Panc1 (cell line): Measurements from ENCODE around the gene EYS. TPM values are rescaled to one million over a fixed set of nuclear protein-coding genes. Genes with fewer than 3 reads are reported as not detected.

ENCODE experiments used
- ATAC-seq: fragments of 200-7000 bp; cut with Tn5 transposase; 2 replicates; pipeline ENCODE4 v1.9.1; 2020; ENCODE audit warnings: mild to moderate bottlenecking, moderate library complexity
- BruUV-seq: library from RNA; stranded (reverse); fragments of 400-500 nt; replicated peaks from 2 replicates; lab custom pipeline; 2021; lab: Mats Ljungman, UMichigan
- CTCF ChIA-PET: fragments of 300-600 bp; sonication (Branson Sonifier 250); formaldehyde crosslinking; loops from one replicate; lab custom pipeline; 2022; ENCODE audit warnings: antibody characterized with exemption; lab: Charles Lee
- POLR2A ChIA-PET: fragments of 300-600 bp; sonication (Branson Sonifier 250); formaldehyde crosslinking; loops from one replicate; lab custom pipeline; 2022; ENCODE audit warnings: antibody characterized with exemption; lab: Charles Lee
- DNase-seq: peaks from one replicate; pipeline ENCODE4 v3.0.0-alpha.2; 2010; ENCODE audit warnings: low read depth, low spot score
- H3K27ac ChIP-seq: 2 replicates; pipeline ENCODE4 v1.5.1; 2011; ENCODE audit warnings: mild to moderate bottlenecking, low read length, inconsistent platforms
- H3K27me3 ChIP-seq: fragments of 200-500 bp; sonication (Bioruptor generic); 2 replicates; pipeline ENCODE4 v1.6.0; 2014; ENCODE audit warnings: low read length, inconsistent platforms; ENCODE audit not compliant: control insufficient read depth, insufficient read depth
- H3K36me3 ChIP-seq: fragments of 200-500 bp; sonication (Bioruptor generic); 2 replicates; pipeline ENCODE4 v1.5.1; 2014; ENCODE audit warnings: inconsistent platforms, mild to moderate bottlenecking, low read length, moderate library complexity; ENCODE audit not compliant: control insufficient read depth, insufficient read depth
- H3K4me1 ChIP-seq: 2 replicates; pipeline ENCODE4 v1.5.1; 2011; ENCODE audit warnings: inconsistent platforms, mild to moderate bottlenecking, low read length, moderate library complexity; ENCODE audit not compliant: control insufficient read depth, insufficient read depth
- H3K4me3 ChIP-seq, 2 experiments: 2 replicates each; pipeline ENCODE4 v1.5.1; 2011 to 2012; ENCODE audit warnings: low read depth in 2 of 2, low read length in 2 of 2, mild to moderate bottlenecking in 2 of 2, inconsistent platforms in 1 of 2, moderate library complexity in 1 of 2
- H3K9me3 ChIP-seq: fragments of 200-500 bp; sonication (Bioruptor generic); 2 replicates; pipeline ENCODE4 v1.5.1; 2014; ENCODE audit warnings: low read depth, mild to moderate bottlenecking, inconsistent platforms, low read length, moderate library complexity; ENCODE audit not compliant: control insufficient read depth, insufficient read depth
- POLR2AphosphoS5 ChIP-seq: IDR thresholded peaks from 2 replicates; pipeline ENCODE4 v1.6.1; 2012; ENCODE audit warnings: mild to moderate bottlenecking, low read depth, low read length, moderate library complexity
- SIN3A ChIP-seq: IDR thresholded peaks from 2 replicates; pipeline ENCODE4 v1.6.1; 2012; ENCODE audit warnings: low read depth, mild to moderate bottlenecking, low read length, moderate library complexity, borderline replicate concordance; ENCODE audit not compliant: insufficient read depth
- TCF7L2 ChIP-seq: IDR thresholded peaks from 2 replicates; pipeline ENCODE4 v1.6.1; 2011; ENCODE audit warnings: mild to moderate bottlenecking, low read depth, low read length, inconsistent platforms
- in situ Hi-C: cut with HindIII; loops from 2 replicates; pipeline ENCODE4 v1.10.0; 2016; ENCODE audit warnings: low sequenced_read_pairs, low pct_unique_long_range_greater_than_20kb
- intact Hi-C: fragments of 100-400 bp; cut with micrococcal nuclease; formaldehyde crosslinking; loops from one replicate; pipeline ENCODE4 v1.10.0; 2022; ENCODE audit not compliant: unreplicated experiment
- total RNA-seq: library from RNA; stranded (reverse); gene quantifications from one replicate; pipeline ENCODE4 v1.2.1, GENCODE V29; 2021; ENCODE audit not compliant: unreplicated experiment
- TF ChIP-seq, protein P1 (sequence below): fragments of 450-650 bp; IDR thresholded peaks from 2 replicates; pipeline ENCODE4 v1.5.1; 2017; ENCODE audit warnings: mild to moderate bottlenecking
- TF ChIP-seq, protein P2 (sequence below), 2 experiments: IDR thresholded peaks; 2 replicates each; pipeline ENCODE4 v1.6.1; 2011 to 2012; ENCODE audit warnings: low read depth in 2 of 2, control low read depth in 1 of 2, low read length in 1 of 2, mild to moderate bottlenecking in 1 of 2, moderate library complexity in 1 of 2; ENCODE audit not compliant: insufficient read depth in 1 of 2

The EYS gene
- total RNA-seq, 1 experiment from 2014 or later: not detected

DNA sequence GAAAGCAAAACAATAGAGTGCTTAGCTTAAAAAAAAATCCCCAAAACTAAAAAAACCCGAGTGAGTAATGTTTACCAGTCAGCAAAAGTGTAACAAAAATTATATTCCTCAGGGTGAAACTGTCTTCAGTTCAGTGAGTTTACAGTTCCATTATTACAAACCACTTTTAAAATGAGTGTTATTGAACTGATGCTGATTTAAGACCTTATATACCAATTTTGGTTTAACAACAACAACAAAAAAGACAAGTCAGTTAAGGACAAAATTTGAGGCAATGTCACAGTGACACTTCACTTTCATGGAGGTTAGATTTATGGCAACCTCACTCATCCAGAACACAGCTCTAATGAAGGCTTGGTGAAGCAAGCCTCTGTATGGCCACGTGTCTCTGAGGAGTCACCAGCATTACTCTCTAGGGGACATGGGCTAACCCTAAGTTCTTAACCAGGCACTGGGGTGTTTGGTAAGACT is 1440.6 kb downstream of the EYS start:
- no peak for DNase-seq
- Histone ChIP-seq H3K4me3 (no peak overlapping the region), H3K36me3 (no peaks in the 10 kb centered on the region), H3K27ac (no peak overlapping the region), H3K9me3 (no peaks in the 10 kb centered on the region), H3K27me3 (no peaks in the 10 kb centered on the region), H3K4me1 (no peaks in the 10 kb centered on the region)
- no peak for ATAC-seq
- ChIA-PET CTCF (no interaction called here), POLR2A (no interaction called here)
- BruUV-seq: no TSS peak
- intact Hi-C loops (no loop called here), in situ Hi-C loops (no loop called here)
- TF ChIP-seq, protein P1, sequence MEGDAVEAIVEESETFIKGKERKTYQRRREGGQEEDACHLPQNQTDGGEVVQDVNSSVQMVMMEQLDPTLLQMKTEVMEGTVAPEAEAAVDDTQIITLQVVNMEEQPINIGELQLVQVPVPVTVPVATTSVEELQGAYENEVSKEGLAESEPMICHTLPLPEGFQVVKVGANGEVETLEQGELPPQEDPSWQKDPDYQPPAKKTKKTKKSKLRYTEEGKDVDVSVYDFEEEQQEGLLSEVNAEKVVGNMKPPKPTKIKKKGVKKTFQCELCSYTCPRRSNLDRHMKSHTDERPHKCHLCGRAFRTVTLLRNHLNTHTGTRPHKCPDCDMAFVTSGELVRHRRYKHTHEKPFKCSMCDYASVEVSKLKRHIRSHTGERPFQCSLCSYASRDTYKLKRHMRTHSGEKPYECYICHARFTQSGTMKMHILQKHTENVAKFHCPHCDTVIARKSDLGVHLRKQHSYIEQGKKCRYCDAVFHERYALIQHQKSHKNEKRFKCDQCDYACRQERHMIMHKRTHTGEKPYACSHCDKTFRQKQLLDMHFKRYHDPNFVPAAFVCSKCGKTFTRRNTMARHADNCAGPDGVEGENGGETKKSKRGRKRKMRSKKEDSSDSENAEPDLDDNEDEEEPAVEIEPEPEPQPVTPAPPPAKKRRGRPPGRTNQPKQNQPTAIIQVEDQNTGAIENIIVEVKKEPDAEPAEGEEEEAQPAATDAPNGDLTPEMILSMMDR: no peak
- no peak for TF ChIP-seq POLR2AphosphoS5
- TF ChIP-seq, protein P2, sequence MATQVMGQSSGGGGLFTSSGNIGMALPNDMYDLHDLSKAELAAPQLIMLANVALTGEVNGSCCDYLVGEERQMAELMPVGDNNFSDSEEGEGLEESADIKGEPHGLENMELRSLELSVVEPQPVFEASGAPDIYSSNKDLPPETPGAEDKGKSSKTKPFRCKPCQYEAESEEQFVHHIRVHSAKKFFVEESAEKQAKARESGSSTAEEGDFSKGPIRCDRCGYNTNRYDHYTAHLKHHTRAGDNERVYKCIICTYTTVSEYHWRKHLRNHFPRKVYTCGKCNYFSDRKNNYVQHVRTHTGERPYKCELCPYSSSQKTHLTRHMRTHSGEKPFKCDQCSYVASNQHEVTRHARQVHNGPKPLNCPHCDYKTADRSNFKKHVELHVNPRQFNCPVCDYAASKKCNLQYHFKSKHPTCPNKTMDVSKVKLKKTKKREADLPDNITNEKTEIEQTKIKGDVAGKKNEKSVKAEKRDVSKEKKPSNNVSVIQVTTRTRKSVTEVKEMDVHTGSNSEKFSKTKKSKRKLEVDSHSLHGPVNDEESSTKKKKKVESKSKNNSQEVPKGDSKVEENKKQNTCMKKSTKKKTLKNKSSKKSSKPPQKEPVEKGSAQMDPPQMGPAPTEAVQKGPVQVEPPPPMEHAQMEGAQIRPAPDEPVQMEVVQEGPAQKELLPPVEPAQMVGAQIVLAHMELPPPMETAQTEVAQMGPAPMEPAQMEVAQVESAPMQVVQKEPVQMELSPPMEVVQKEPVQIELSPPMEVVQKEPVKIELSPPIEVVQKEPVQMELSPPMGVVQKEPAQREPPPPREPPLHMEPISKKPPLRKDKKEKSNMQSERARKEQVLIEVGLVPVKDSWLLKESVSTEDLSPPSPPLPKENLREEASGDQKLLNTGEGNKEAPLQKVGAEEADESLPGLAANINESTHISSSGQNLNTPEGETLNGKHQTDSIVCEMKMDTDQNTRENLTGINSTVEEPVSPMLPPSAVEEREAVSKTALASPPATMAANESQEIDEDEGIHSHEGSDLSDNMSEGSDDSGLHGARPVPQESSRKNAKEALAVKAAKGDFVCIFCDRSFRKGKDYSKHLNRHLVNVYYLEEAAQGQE (IDR thresholded peaks at IDR 0.05; ENCODE audit: insufficient read depth in 1 of 2, low read depth in 2 of 2, low read length in 1 of 2): no peak
- no peak for TF ChIP-seq SIN3A
- TF ChIP-seq TCF7L2: no peak

DNA sequence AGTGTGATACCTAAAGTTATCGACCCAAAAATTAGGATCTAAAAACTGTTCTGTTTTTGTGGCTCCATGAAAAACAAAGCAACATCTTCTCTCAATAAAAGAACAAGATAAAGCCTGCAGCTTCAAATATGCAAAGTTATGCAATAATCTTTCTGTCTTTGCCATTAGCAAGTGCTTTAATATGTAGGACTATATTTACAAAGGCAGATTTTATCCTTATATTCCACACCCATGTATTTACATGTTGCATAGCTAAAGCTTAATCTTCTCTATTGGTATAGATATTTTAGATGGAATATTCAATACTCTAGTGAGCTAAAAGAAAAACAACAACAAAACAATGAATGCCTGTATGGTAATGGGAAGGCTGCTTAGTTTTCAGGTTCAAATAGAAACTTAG is 1443.2 kb downstream of the EYS start:
- no TSS peak for BruUV-seq
- in situ Hi-C loops: no loop called here
- Histone ChIP-seq H3K4me3 (no peak overlapping the region), H3K36me3 (no peaks in the 10 kb centered on the region), H3K9me3 (no peaks in the 10 kb centered on the region), H3K4me1 (no peaks in the 10 kb centered on the region), H3K27ac (no peak overlapping the region), H3K27me3 (no peaks in the 10 kb centered on the region)
- TF ChIP-seq, protein P2 (IDR thresholded peaks at IDR 0.05; ENCODE audit: insufficient read depth in 1 of 2, low read depth in 2 of 2, low read length in 1 of 2): no peak
- TF ChIP-seq, protein P1: no peak
- no peak for TF ChIP-seq POLR2AphosphoS5
- no peak for TF ChIP-seq TCF7L2
- TF ChIP-seq SIN3A: no peak
- ChIA-PET POLR2A (no interaction called here), CTCF (no interaction called here)
- intact Hi-C loops: no loop called here
- no peak for ATAC-seq
- no peak for DNase-seq
